Testis (tissue), 3 donors: ENCODE data around the gene MEGF11. TPM values are rescaled to one million over a fixed set of nuclear protein-coding genes. Genes with fewer than 3 reads are reported as not detected.

Source experiments
- DNase-seq: peaks from one replicate; pipeline ENCODE4 v3.0.0-alpha.2; 2019
- H3K27ac ChIP-seq, 2 donors: fragments of 200-600 bp; sonication (generic); one replicate each; pipeline ENCODE4 v1.5.1; 2019
- H3K27me3 ChIP-seq: fragments of 200-600 bp; sonication (generic); one replicate; pipeline ENCODE4 v1.5.1; 2019
- H3K36me3 ChIP-seq: fragments of 200-600 bp; sonication (generic); one replicate; pipeline ENCODE4 v1.5.1; 2017; ENCODE audit warnings: low read depth; ENCODE audit errors: missing control alignments
- H3K4me1 ChIP-seq: fragments of 200-600 bp; sonication (generic); one replicate; pipeline ENCODE4 v1.5.1; 2019
- H3K4me3 ChIP-seq, 2 donors: fragments of 200-600 bp; sonication (generic); one replicate each; pipeline ENCODE4 v1.5.1; 2017 to 2019
- H3K9me3 ChIP-seq: fragments of 200-600 bp; sonication (generic); one replicate; pipeline ENCODE4 v1.5.1; 2017
- POLR2A ChIP-seq: fragments of 450-650 bp; IDR thresholded peaks from one replicate; pipeline ENCODE4 v1.6.1; 2017; ENCODE audit warnings: antibody characterized with exemption, mild to moderate bottlenecking, moderate library complexity
- WGBS, 2 donors: methylation state at CpG; one replicate each; pipeline ENCODE4 v1.1.5; 2018; 5-methylcytosine and 5-hydroxymethylcytosine counted together
- intact Hi-C: fragments of 100-400 bp; cut with DNase I; formaldehyde crosslinking; loops from one replicate; pipeline ENCODE4 v1.15.1; 2023; ENCODE audit warnings: low total_unique reads
- polyA plus RNA-seq: library from polyadenylated mRNA; stranded (reverse); fragments of 350-450 nt; fragmentation: Illumina TruSeq; extraction: RNeasy Lipid Tissue Mini Kit (QIAGEN cat#74804); gene quantifications from one replicate; pipeline ENCODE4 v1.2.3, GENCODE V29; 2014; ENCODE audit warnings: low read depth, low replicate concordance; ENCODE audit not compliant: insufficient read depth
- total RNA-seq, 2 donors: library from RNA; depleted of rRNA; stranded (reverse); fragments of >200 nt; gene quantifications; one replicate each; pipeline ENCODE4 v1.2.3, GENCODE V29; 2016
- TF ChIP-seq, protein P1 (sequence below), 3 experiments: fragments of 450-650 bp in 2 of 3; fragments of 200-600 bp in 1 of 3; sonication (generic) in 1 of 3; IDR thresholded peaks; one replicate each; pipeline ENCODE4 v1.5.1; 2016 to 2019; ENCODE audit warnings: antibody characterized with exemption in 3 of 3, mild to moderate bottlenecking in 2 of 3, moderate library complexity in 1 of 3

The MEGF11 gene
- total and polyA plus RNA-seq, 3 donors from 2014 or later, result 4.5 to 18.7 (median 8.6) TPM

DNA sequence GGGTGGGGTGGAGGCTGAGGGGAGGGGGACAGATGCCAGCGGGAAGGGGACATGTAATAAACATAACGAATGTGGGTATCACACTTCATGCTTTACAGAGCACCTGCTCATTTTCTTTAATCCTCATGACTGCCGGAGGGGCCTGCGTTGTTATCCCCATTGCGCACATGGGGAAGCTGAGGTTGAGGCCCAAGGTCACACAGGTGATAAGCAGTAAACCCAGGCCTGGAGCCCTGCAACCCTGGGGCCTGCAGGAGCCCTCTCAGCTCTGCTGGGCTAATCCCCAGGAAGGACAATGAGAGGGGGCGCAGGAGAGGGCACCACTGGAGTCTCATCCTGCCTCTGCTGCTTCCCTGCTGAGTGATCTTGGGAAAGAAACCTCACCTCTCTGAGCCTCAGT is 64.3 kb downstream of the MEGF11 start:
- Histone ChIP-seq H3K36me3 (no peaks in the 10 kb centered on the region), H3K4me1 (no peaks in the 10 kb centered on the region), H3K27me3 (no peaks in the 10 kb centered on the region), H3K9me3 (no peaks in the 10 kb centered on the region), H3K4me3 (no peak overlapping the region), H3K27ac (no peak overlapping the region)
- intact Hi-C loops, result no loop called here
- 88 to 91% methylated on average over 5 to 6 of the region's 6 CpGs for WGBS, 2 donors
- no peak for DNase-seq
- no peak for TF ChIP-seq POLR2A
- TF ChIP-seq, protein P1, sequence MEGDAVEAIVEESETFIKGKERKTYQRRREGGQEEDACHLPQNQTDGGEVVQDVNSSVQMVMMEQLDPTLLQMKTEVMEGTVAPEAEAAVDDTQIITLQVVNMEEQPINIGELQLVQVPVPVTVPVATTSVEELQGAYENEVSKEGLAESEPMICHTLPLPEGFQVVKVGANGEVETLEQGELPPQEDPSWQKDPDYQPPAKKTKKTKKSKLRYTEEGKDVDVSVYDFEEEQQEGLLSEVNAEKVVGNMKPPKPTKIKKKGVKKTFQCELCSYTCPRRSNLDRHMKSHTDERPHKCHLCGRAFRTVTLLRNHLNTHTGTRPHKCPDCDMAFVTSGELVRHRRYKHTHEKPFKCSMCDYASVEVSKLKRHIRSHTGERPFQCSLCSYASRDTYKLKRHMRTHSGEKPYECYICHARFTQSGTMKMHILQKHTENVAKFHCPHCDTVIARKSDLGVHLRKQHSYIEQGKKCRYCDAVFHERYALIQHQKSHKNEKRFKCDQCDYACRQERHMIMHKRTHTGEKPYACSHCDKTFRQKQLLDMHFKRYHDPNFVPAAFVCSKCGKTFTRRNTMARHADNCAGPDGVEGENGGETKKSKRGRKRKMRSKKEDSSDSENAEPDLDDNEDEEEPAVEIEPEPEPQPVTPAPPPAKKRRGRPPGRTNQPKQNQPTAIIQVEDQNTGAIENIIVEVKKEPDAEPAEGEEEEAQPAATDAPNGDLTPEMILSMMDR (IDR thresholded peaks at IDR 0.05), result no peak

DNA sequence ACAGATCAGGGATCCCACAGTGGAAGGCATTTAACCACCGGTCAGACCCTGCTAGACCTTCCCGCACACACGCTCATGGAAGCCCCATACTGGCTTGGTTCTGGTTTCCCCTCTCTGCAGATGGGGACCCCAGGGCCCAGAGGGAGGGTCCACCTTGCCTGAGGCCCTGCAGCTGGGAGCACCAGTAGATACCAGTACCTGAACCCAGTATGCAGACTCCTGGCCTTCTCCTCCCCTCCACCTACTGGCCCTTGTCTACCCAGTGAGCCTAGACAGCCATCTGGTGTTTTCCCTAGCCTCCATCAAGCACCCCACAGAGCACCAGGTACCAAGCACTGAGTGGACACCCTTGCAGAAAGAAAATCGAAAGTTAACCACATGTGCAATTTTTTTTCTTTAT is 65.1 kb downstream of the MEGF11 start:
- no peak overlapping the region for H3K27ac ChIP-seq
- H3K4me3 ChIP-seq, result no peak overlapping the region
- intact Hi-C loops, result no loop called here
- TF ChIP-seq, protein P1 (IDR thresholded peaks at IDR 0.05), result no peak
- no peak for TF ChIP-seq POLR2A
- no peak for DNase-seq
- no peaks in the 10 kb centered on the region for H3K27me3 ChIP-seq
- H3K9me3 ChIP-seq, result no peaks in the 10 kb centered on the region
- no peaks in the 10 kb centered on the region for H3K36me3 ChIP-seq
- 83 to 89% methylated on average over 4 of the region's 4 CpGs for whole genome bisulfite sequencing, 2 donors
- no peaks in the 10 kb centered on the region for H3K4me1 ChIP-seq

DNA sequence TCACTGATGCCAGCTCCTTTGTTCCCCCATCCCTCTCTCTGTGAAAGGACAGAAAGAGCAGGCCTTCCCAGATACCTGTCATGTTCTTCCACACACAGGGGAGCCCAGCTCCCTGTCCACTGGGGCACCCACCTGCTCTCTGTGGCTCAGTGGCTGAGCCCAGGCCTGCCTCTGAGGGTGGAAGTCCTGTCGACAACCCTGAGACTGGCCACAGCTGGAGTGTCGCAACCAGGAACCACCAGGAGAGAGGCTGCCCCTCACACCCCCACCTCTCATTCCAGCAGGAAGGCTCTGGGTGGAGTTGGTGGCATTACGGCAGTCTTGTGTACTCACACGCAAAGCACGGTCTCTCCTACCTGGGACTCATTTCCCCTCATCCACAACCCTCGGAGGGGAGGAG is 66.3 kb downstream of the MEGF11 start:
- Histone ChIP-seq H3K36me3 (no peaks in the 10 kb centered on the region), H3K9me3 (no peaks in the 10 kb centered on the region), H3K27ac (no peak overlapping the region), H3K27me3 (no peaks in the 10 kb centered on the region), H3K4me1 (no peaks in the 10 kb centered on the region), H3K4me3 (no peak overlapping the region)
- DNase-seq, result no peak
- WGBS, 2 donors, result 86 to 87% methylated on average over 6 of the region's 6 CpGs
- no peak for TF ChIP-seq POLR2A
- TF ChIP-seq, protein P1 (IDR thresholded peaks at IDR 0.05), result no peak
- intact Hi-C loops, result no loop called here

DNA sequence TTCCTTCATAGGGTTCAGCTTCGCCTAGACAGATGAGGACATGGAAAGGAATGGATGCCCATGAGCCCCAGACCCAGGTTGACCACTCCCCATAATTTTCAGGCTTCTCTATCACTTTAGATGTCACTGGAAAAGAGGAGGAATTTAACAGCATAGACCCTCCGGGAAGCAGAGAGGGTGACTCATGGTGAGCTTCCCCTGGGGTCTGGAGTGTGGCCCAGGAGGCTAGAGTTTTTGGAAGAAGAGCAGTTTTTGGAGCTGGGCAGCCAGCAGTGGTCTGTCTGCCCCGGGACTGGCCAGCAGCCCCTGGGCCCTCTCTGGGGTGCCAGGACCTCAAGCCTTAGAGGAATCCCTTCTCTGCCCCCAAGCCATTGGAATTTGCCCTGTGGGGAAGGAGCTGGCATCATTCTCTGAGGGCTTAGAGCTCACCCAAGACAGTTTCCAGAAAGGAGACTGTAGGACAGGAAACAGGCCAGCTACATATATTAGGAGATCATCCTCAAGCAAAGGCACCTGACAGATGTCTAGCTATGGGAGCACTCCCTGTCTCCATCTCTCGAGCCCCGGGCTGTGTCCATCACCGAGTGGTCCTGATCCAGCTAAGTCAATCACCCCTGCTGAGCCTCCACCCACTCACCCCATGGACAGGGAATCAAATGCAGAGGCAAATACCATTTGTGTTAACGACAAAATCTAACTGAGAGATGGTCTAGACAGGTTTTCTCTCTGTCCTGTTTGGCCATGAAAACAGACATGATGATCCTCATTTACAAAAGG is 67.3 kb downstream of the MEGF11 start:
- H3K4me3 ChIP-seq, result no peak overlapping the region
- no peak overlapping the region for H3K27ac ChIP-seq
- WGBS, 2 donors, result 88 to 97% methylated on average over 4 to 7 of the region's 7 CpGs
- H3K9me3 ChIP-seq, result no peaks in the 10 kb centered on the region
- H3K36me3 ChIP-seq, result no peaks in the 10 kb centered on the region
- TF ChIP-seq POLR2A, result no peak
- TF ChIP-seq, protein P1 (IDR thresholded peaks at IDR 0.05), result no peak
- no peaks in the 10 kb centered on the region for H3K4me1 ChIP-seq
- intact Hi-C loops, result no loop called here
- DNase-seq, result no peak
- H3K27me3 ChIP-seq, result no peaks in the 10 kb centered on the region
